Fibroblast of mammary gland (primary cell): ENCODE measurements around the gene ZC3H7B.

Experiments used
- DNase-seq: peaks from one replicate; pipeline ENCODE4 v3.0.0-alpha.2; 2010; ENCODE audit warnings: low read depth
- H3K4me3 ChIP-seq: 2 replicates; pipeline ENCODE4 v1.5.1; 2011; ENCODE audit warnings: low read depth, mild to moderate bottlenecking, low read length, moderate library complexity; ENCODE audit not compliant: control insufficient read depth
- CTCF ChIP-seq: conservative IDR thresholded peaks from 2 replicates; pipeline ENCODE4 v1.5.1; 2011; ENCODE audit warnings: low read depth, low read length, inconsistent platforms; ENCODE audit not compliant: control insufficient read depth, insufficient read depth

The ZC3H7B gene

GRCh38 chr22:41403532-41404318 is 102.4 kb downstream of the ZC3H7B start:
- TF ChIP-seq CTCF: peak; percentile 97
- peak; percentile 84 for DNase-seq
- H3K4me3 ChIP-seq: no peak overlapping the region

GRCh38 chr22:41405588-41405987 is 104.3 kb downstream of the ZC3H7B start:
- no peak for DNase-seq
- no peak overlapping the region for H3K4me3 ChIP-seq
- TF ChIP-seq CTCF: no peak

GRCh38 chr22:41406410-41406809 is 105.1 kb downstream of the ZC3H7B start:
- no peak for DNase-seq
- TF ChIP-seq CTCF: no peak
- no peak overlapping the region for H3K4me3 ChIP-seq

GRCh38 chr22:41407433-41407832 is 106.1 kb downstream of the ZC3H7B start:
- TF ChIP-seq CTCF: no peak
- H3K4me3 ChIP-seq: no peak overlapping the region
- DNase-seq: no peak

- TF ChIP-seq CTCF: no peak
- no peak overlapping the region for H3K4me3 ChIP-seq
- DNase-seq: no peak
Measured at GRCh38 chr22:41408665-41409064, 107.3 kb downstream of the ZC3H7B start.
